GM18951 (cell line): ENCODE results near the gene PLEKHN1.

Source experiments
- POLR2A ChIP-seq: IDR thresholded peaks from 4 replicates; pipeline ENCODE4 v1.6.1; 2011; ENCODE audit warnings: mild to moderate bottlenecking; ENCODE audit not compliant: insufficient read length, insufficient read depth; ENCODE audit errors: extremely low read depth
- in situ Hi-C: fragments of 300-500 bp; cut with MboI; formaldehyde crosslinking; loops from one replicate; pipeline ENCODE4 v1.12.0; 2022; ENCODE audit warnings: low sequenced_read_pairs, mixed read lengths, inconsistent platforms; ENCODE audit not compliant: unreplicated experiment

The PLEKHN1 gene

DNA sequence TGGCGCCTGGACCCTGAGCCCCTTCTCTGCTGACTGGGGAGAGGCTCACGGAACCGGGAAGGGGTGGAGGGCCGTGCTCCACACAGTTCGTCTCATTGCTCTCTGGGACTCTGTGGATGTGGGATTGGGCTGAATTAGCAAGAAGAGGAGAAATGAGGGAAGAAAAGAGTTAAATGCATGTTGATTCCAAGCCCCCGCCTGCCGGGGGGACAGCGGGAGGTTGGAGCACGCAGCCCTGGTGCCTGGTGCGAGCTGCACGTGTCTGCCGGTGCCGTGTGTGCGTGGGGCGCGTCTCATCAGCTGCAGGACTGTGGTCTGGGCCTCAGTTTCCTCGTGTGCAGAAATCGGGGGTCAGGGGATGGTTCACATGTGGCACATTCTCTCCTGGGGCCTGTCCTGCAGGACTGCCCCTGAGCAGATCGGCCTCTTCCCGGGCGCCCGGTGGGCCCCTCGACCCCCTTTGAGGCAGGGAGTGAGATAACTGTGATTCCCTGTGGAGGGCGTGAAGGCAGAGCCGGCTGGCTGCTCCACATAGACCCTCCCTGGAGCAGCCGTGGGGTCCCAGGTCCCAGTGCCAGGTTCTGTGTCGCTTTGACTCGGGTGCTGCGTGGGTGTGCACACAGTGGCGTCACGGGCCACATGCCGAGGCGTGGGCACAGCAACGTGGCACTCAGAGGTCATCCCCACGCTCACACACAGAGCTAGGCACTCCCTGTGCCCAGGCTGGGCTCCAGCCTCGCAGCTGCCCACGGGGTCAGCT is 31.1 kb upstream of the PLEKHN1 start:
- TF ChIP-seq POLR2A: no peak
- in situ Hi-C loops: no loop called here

DNA sequence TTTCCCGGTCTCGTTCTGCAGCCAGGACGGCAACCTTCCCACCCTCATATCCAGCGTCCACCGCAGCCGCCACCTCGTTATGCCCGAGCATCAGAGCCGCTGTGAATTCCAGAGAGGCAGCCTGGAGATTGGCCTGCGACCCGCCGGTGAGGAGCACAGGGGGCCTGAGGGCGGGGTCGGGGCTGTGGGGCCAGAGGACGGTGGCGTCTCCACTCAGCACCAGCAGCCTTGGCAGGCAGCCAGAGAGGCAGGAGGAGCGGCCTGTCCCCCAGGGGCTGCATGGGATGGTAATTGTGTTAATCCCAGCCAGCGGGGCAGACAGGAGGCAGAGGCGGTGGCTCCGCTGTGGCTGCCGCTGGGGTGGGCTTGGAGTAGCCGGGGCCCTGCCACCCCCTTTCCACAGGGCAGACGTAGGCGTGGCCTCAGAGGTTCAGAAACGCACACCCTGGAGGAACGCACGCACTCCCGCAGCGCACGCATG is 30.5 kb upstream of the PLEKHN1 start:
- TF ChIP-seq POLR2A: no peak
- in situ Hi-C loops: no loop called here

DNA sequence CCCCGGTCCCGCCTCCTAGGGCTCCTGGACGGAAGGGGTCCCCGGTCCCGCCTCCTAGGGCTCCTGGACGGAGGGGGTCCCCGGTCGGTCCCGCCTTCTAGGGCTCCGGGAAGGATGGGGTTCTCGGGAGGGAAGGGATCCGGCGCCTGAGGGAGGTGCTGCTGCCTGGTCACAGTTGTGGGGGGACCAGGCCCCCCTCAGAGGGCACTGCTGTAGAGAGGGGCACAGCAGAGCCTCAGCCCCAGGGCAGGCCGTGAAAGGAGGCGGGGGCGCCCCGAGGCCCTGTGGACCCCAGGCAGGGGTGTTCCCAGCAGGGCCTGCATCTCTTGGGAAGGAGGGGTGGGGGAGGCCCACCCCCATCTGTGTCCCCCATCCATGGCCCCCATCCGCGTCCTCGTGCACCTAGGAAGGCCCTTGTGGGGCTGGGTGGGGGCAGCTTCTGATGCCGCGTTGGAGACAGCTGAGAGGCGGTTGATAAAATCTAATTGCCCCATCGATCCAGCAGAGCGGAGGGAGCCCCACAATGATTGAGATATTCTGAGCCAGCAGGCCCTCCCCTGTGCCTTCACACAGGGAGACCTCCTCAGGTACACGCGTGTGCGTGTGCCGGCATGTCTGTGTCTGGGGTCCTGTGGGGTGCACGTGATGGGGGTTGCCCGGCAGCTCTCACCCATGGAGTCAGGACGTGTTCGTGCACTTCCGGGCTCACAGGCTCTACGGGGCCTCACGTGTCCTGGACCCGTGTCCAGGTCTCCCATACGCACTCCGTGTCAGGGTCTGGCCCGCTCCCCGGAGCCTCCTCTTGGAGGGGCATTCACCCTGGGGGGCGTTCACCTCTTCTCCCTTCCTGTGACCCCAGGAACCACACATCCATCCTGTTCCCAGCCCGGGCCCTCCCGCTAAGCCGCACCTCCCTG is 29.7 kb upstream of the PLEKHN1 start:
- no peak for TF ChIP-seq POLR2A
- in situ Hi-C loops: no loop called here

DNA sequence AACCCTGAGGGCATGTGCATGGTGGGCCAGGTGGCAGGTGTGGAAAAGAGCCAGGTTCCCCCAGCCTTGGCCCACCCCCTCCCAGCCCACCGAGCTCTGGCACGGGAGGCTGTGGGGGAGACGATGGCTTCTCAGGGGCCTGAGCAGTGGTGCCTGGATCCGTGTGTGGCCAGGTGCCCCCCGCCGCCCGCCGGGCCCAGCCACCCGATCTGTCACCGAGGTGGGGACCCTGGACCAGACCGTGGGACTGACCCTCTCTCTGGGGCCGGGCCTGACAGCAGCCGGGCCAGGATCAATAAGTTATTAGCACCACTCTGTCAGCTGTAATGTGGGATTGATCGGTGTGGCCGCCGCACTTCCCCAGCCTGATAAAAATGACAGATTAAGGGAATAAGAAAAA is 28.8 kb upstream of the PLEKHN1 start:
- no peak for TF ChIP-seq POLR2A
- in situ Hi-C loops: no loop called here

DNA sequence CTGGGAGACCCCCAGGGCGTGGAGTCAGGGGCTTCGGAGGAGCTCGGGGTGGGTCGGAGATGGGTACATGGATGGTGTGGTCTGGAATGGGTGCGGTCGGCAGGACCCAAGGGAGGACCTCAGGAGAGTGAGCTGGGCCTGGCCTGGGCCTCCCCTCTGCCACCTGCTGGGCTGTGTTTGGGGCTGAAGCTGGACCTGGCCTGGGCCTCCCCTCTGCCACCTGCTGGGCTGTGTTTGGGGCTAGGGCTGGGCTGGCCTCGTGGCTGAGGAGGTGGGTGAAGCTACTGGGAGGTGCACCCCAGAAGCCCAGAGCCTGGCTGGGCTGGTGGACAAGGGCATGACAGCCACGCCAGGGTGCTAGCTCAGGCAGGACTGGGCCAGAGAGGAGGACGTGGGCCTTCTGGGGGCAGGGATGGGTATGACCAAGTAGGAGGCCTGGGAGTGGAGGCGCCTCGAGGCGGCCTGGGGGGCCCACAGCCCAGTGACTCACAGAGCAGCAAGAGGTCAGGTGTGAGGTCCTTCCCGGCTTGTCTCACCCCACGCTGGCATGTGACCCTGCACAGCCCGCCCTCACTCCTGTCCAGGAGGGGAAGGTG is 28.1 kb upstream of the PLEKHN1 start:
- in situ Hi-C loops: no loop called here
- no peak for TF ChIP-seq POLR2A

DNA sequence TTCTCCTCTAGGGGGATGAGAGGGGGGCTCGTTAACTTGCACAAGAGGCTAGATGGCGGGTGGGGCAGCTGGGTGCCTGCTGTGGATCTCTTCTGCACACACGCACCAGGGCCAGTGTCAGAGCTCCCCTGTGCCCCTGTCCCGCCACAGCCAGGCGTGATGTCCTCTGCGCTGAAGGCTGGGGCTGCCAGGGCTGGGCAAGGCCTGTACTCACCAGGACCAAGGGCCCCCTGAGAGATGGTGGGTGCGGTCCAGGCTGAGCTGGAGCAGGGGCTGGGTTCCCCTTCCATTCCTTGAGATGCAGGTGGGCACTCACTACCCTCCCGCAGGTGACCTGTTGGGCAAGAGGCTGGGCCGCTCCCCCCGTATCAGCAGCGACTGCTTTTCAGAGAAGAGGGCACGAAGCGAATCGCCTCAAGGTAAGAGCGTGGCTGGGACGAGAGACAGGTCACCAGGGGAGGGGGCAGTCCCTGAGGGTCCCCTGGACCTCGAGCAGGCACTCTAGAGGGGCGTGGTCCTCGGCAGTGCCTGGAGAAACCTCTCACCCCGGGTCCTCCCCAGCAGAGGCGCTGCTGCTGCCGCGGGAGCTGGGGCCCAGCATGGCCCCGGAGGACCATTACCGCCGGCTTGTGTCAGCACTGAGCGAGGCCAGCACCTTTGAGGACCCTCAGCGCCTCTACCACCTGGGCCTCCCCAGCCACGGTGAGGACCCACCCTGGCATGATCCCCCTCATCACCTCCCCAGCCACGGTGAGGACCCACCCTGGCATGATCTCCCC is 27.4 kb upstream of the PLEKHN1 start:
- TF ChIP-seq POLR2A: no peak
- in situ Hi-C loops: no loop called here

DNA sequence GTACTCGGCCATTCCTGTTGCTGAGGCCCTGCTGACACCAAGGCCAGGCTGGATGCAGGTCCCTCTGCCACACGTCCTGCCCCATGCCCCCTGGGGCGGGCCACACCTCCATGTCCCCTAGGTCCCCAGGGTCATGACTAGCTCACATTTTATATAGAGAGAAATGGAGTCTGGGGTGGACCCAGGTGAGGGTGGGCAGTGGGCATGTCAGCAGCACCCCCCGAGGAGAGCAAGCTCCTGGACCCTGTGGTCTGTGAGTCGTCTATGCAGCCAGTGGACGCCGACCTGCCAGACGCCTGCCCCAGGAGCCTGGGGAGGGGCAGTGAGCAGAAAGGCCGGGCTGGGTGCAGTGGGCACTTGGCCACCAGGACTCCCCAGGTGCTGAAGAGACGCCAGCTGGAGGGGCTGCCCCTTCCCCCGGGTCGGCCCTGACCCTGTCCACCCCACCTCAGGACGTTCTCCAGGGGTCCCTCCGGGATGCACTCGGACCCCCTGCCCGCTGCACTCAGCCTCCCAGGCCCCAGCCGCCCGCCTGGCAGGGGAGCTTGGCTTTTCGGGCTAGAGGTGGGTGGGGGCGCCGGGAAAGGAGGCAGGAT is 26.7 kb upstream of the PLEKHN1 start:
- in situ Hi-C loops: no loop called here
- TF ChIP-seq POLR2A: no peak

DNA sequence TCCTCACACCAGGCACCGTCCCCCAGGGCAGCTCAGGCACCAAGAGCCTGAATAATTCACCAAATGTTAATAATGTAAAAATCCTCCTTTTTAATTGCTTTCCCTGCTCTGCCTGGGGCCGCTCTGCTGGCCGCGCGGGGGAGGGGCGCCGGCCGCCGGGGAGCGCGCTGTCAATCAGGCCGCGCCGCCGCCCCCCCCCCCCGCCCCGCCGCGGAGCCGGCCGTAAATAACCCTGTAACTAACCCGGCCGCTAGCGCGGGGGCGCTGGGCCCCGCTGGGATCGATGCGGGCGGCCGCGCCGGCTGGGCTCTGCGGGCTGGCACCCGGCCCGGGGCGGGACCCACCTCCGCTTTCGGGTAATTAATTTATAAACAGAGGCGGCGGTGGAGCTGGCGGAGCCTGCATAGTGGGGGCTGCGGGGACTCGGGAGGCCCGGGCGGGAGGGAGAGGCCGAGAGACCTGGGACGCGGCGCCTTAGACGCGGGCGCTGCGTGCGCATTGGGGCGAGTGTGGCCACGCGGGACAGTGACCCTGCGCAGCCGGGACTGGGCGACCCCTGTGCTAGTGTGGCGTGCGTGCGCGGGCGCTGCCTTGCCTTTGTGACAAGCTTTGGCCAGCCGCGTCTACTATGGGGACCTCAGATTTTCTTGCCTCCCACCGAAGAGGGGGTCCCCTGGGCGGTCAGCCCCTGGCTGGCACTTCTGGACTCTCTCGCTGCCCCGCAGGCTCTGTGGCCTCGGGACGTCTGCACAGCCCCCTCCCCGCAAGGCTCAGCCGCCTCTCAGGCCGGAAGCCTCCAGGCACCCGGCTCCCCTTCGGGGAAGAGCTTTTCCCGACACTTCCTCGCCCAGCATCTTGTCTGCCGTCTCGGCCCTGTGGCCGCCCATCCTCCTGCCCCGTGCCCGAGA is 25.9 kb upstream of the PLEKHN1 start:
- no peak for TF ChIP-seq POLR2A
- in situ Hi-C loops: no loop called here

DNA sequence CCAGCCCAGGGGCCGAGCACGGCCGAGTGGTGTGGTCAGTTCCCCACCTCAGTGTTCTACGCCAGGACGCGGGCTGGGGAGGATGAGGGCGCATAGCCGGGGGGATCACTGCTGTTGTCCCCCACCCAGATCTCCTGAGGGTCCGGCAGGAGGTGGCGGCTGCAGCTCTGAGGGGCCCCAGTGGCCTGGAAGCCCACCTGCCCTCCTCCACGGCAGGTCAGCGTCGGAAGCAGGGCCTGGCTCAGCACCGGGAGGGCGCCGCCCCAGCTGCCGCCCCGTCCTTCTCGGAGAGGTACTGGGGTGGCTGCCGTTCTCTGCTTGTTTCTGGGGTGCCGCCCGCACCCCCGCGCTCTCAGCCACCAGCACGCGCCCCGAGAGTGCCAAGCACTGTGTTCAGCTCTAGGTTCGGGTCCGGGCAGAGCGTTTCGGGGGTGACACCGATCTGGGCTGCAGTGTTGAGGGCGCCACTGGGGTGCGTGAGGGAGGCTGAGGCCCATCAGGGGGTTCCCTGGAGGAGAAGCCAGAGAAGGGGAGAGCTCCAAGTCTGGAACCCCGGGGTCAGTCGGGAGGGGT is 25.2 kb upstream of the PLEKHN1 start:
- in situ Hi-C loops: no loop called here

DNA sequence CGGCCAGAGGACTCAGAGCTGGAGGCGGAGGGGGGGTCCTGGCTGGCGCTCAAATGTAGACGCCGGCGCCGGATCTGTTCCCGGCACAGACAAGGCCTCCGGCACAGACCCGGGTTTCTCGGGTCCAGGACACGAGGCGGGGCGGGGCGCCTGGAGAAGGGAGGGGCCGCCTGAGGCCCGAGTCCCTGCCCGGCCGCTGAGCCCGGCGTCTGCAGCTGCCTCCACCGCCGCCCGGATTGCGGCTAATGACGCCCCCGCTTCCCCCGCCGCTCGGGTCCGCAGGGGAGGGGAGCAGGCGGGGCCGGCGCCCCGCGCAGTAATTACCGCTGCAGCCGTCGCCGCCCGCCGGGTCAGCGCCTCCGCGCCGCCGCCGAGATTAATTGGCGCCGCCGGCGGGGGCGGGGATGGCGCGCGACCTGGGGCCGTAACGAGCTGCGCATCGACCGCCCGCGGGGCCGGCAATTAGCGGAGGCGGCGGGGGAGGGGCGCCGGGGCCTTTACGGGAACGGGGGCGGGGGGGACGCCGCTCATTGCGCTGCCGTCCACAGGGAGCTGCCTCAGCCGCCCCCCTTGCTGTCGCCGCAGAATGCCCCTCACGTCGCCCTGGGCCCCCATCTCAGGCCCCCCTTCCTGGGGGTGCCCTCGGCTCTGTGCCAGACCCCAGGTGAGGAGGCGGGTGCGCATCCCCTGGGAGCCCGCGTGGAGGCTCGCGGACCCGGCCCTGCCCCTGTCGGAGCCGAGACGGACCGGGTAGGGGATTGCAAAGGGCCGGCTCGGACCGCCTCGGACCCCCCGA is 24.5 kb upstream of the PLEKHN1 start:
- TF ChIP-seq POLR2A: no peak
- in situ Hi-C loops: no loop called here

More for the DNA sequence above, 25.2 kb upstream of the PLEKHN1 start:
- no peak for TF ChIP-seq POLR2A

DNA sequence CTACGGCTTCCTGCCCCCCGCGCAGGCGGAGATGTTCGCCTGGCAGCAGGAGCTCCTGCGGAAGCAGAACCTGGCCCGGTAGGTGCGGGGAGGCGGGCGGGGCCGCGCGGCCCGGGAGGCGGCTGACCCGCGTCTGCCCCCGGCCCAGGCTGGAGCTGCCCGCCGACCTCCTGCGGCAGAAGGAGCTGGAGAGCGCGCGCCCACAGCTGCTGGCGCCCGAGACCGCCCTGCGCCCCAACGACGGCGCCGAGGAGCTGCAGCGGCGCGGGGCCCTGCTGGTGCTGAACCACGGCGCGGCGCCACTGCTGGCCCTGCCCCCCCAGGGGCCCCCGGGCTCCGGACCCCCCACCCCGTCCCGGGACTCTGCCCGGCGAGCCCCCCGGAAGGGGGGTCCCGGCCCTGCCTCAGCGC is 23.9 kb upstream of the PLEKHN1 start:
- no peak for TF ChIP-seq POLR2A
- in situ Hi-C loops: no loop called here
